ENCODE data around the gene KIF2C. TPM values are rescaled to one million over a fixed set of nuclear protein-coding genes. Genes with fewer than 3 reads are reported as not detected.
"Not testable (repeated sequence)": the region's sequence is repeated elsewhere in the genome, so short reads cannot be mapped to it uniquely, and the experiment has no call there.

KIF2C gene
- polyA plus RNA-seq, 4 donors, result 20.3 to 29.5 (median 24.4) TPM

GRCh38 chr1:44766421-44766820 lies 26.8 kb downstream of the KIF2C start:
- not testable (repeated sequence) for DNase-seq (ENCODE audit: low read depth in 4 of 4, low spot score in 3 of 4)

GRCh38 chr1:44775078-44775929 lies 35.7 kb downstream of the KIF2C start, which contains the start of gene RPS8:
Gene RPS8, plus strand, starts transcription at chr1:44775540. Its CDS starts 57 bp downstream, at chr1:44775597.
- peak; percentile 90 to 93 (median 92) for DNase-seq (ENCODE audit: low read depth in 4 of 4, low spot score in 3 of 4)

GRCh38 chr1:44775930-44776729 lies 36.5 kb downstream of the KIF2C start:
- no peak for DNase-seq (ENCODE audit: low read depth in 4 of 4, low spot score in 3 of 4)

- no peak for DNase-seq (ENCODE audit: low read depth in 4 of 4, low spot score in 3 of 4)
Observed at GRCh38 chr1:44776730-44777068, 37.1 kb downstream of the KIF2C start.

GRCh38 chr1:44777547-44777946 lies 37.9 kb downstream of the KIF2C start:
- DNase-seq (ENCODE audit: low read depth in 4 of 4, low spot score in 3 of 4), result no peak

- DNase-seq (ENCODE audit: low read depth in 4 of 4, low spot score in 3 of 4), result no peak
Observed at GRCh38 chr1:44777969-44778635, 38.5 kb downstream of the KIF2C start.

- no peak for DNase-seq (ENCODE audit: low read depth in 4 of 4, low spot score in 3 of 4)
Observed at GRCh38 chr1:44778705-44779576, 39.3 kb downstream of the KIF2C start.

GRCh38 chr1:44780583-44781121 lies 41.0 kb downstream of the KIF2C start:
- DNase-seq (ENCODE audit: low read depth in 4 of 4, low spot score in 3 of 4), result no peak

GRCh38 chr1:44783697-44784093 lies 44.1 kb downstream of the KIF2C start:
- no peak for DNase-seq (ENCODE audit: low read depth in 4 of 4, low spot score in 3 of 4)

GRCh38 chr1:44784094-44785028 lies 44.7 kb downstream of the KIF2C start:
- DNase-seq (ENCODE audit: low read depth in 4 of 4, low spot score in 3 of 4), result no peak

GRCh38 chr1:44785029-44785380 lies 45.4 kb downstream of the KIF2C start:
- DNase-seq (ENCODE audit: low read depth in 4 of 4, low spot score in 3 of 4), result no peak

- DNase-seq (ENCODE audit: low read depth in 4 of 4, low spot score in 3 of 4), result no peak
Observed at GRCh38 chr1:44785501-44786137, 46.0 kb downstream of the KIF2C start.

GRCh38 chr1:44786138-44786840 lies 46.7 kb downstream of the KIF2C start:
- no peak for DNase-seq (ENCODE audit: low read depth in 4 of 4, low spot score in 3 of 4)

- no peak for DNase-seq (ENCODE audit: low read depth in 4 of 4, low spot score in 3 of 4)
Observed at GRCh38 chr1:44786841-44787426, 47.3 kb downstream of the KIF2C start.

GRCh38 chr1:44787506-44787905 lies 47.9 kb downstream of the KIF2C start:
- DNase-seq (ENCODE audit: low read depth in 4 of 4, low spot score in 3 of 4), result no peak

GRCh38 chr1:44788120-44788860 lies 48.7 kb downstream of the KIF2C start, which contains the start of gene BEST4:
Gene BEST4, minus strand, starts transcription at chr1:44788170. Its CDS starts 465 bp downstream, at chr1:44787705.
- DNase-seq (ENCODE audit: low read depth in 4 of 4, low spot score in 3 of 4), result no peak

Data from left renal pelvis (tissue), 4 donors.